HEK293T (cell line): ENCODE measurements around the gene CRTAC1.

ENCODE experiments used
- ARNT ChIP-seq: fragments of 450-650 bp; IDR thresholded peaks from 2 replicates; pipeline ENCODE4 v1.6.1; 2017; ENCODE audit warnings: mild to moderate bottlenecking
- FOXM1 ChIP-seq: fragments of 450-650 bp; IDR thresholded peaks from 2 replicates; pipeline ENCODE4 v1.6.1; 2017; ENCODE audit warnings: mild to moderate bottlenecking, borderline replicate concordance

GRCh38 chr10:97975598-97975997, 54.8 kb downstream of the CRTAC1 start:
- no peak for TF ChIP-seq ARNT
- no peak for TF ChIP-seq FOXM1
